Measurements from ENCODE around the gene COL15A1.
A peak's percentile ranks its signal among the peaks of the same experiment; 100 is the strongest.

The COL15A1 gene

GRCh38 chr9:98943682-98944056 is at the start of gene COL15A1:
Gene COL15A1, plus strand, starts transcription at chr9:98943907. Its CDS starts 155 bp downstream, at chr9:98944062.
- no peak for DNase-seq (ENCODE audit: low read depth)
- no peak for TF ChIP-seq CTCF (IDR thresholded peaks at IDR 0.05; ENCODE audit: low read depth, low read length, missing control alignments)
- peak within 1 kb of the TSS; percentile 27 for H3K4me3 ChIP-seq (ENCODE audit: low read depth, low read length)
- in situ Hi-C loops (cut with HindIII; ENCODE audit: low sequenced_read_pairs) = no loop called here

GRCh38 chr9:98894171-98894570 is 49.5 kb upstream of the COL15A1 start:
- in situ Hi-C loops (cut with HindIII; ENCODE audit: low sequenced_read_pairs) = no loop called here
- TF ChIP-seq CTCF (IDR thresholded peaks at IDR 0.05; ENCODE audit: low read depth, low read length, missing control alignments) = no peak
- no peak overlapping the region for H3K4me3 ChIP-seq (ENCODE audit: low read depth, low read length)
- DNase-seq (ENCODE audit: low read depth) = no peak

- in situ Hi-C loops (cut with HindIII; ENCODE audit: low sequenced_read_pairs) = no loop called here
- TF ChIP-seq CTCF (IDR thresholded peaks at IDR 0.05; ENCODE audit: low read depth, low read length, missing control alignments) = no peak
- H3K4me3 ChIP-seq (ENCODE audit: low read depth, low read length) = no peak overlapping the region
- no peak for DNase-seq (ENCODE audit: low read depth)
These were observed 48.9 kb upstream of the COL15A1 start for GRCh38 chr9:98894761-98895160.

GRCh38 chr9:98896632-98897031 is 47.1 kb upstream of the COL15A1 start:
- no peak overlapping the region for H3K4me3 ChIP-seq (ENCODE audit: low read depth, low read length)
- no peak for TF ChIP-seq CTCF (IDR thresholded peaks at IDR 0.05; ENCODE audit: low read depth, low read length, missing control alignments)
- in situ Hi-C loops (cut with HindIII; ENCODE audit: low sequenced_read_pairs) = no loop called here
- no peak for DNase-seq (ENCODE audit: low read depth)

GRCh38 chr9:98897745-98898144 is 46.0 kb upstream of the COL15A1 start:
- DNase-seq (ENCODE audit: low read depth) = no peak
- TF ChIP-seq CTCF (IDR thresholded peaks at IDR 0.05; ENCODE audit: low read depth, low read length, missing control alignments) = no peak
- H3K4me3 ChIP-seq (ENCODE audit: low read depth, low read length) = no peak overlapping the region
- in situ Hi-C loops (cut with HindIII; ENCODE audit: low sequenced_read_pairs) = no loop called here

- H3K4me3 ChIP-seq (ENCODE audit: low read depth, low read length) = no peak overlapping the region
- in situ Hi-C loops (cut with HindIII; ENCODE audit: low sequenced_read_pairs) = no loop called here
- TF ChIP-seq CTCF (IDR thresholded peaks at IDR 0.05; ENCODE audit: low read depth, low read length, missing control alignments) = no peak
- peak; percentile 78 for DNase-seq (ENCODE audit: low read depth)
These were observed 44.2 kb upstream of the COL15A1 start for GRCh38 chr9:98899408-98900056.
